GM12878 (cell line): ENCODE data around the gene RFX5. TPM values are rescaled to one million over a fixed set of nuclear protein-coding genes. Genes with fewer than 3 reads are reported as not detected.

Experiments
- ATAC-seq: fragments of 200-7000 bp; cut with Tn5 transposase; 3 replicates; pipeline ENCODE4 v1.9.1; 2020; ENCODE audit warnings: mild to moderate bottlenecking, moderate library complexity
- BruUV-seq: library from RNA; stranded (reverse); fragments of 400-500 nt; replicated peaks from 2 replicates; lab custom pipeline; 2021; lab: Mats Ljungman, UMichigan
- CTCF ChIA-PET: fragments of 300-600 bp; sonication (Branson Sonifier 250); formaldehyde crosslinking; extraction: SDS; loops from one replicate; lab custom pipeline; 2021; ENCODE audit warnings: inconsistent platforms; lab: Yijun Ruan, JAX
- POLR2A ChIA-PET: fragments of 350-600 bp; formaldehyde crosslinking; extraction: SDS; loops from one replicate; lab custom pipeline; 2021; ENCODE audit warnings: inconsistent platforms; lab: Charles Lee
- RAD21 ChIA-PET: fragments of 300-600 bp; sonication (Branson Sonifier 250); formaldehyde crosslinking; loops from one replicate; lab custom pipeline; 2023; ENCODE audit warnings: antibody characterized with exemption; ENCODE audit not compliant: unreplicated experiment; lab: Charles Lee
- SMC1A ChIA-PET: fragments of 300-600 bp; sonication (Branson Sonifier 250); formaldehyde crosslinking; loops from one replicate; lab custom pipeline; 2023; ENCODE audit not compliant: unreplicated experiment, uncharacterized antibody; lab: Charles Lee
- DNase-seq: peaks from one replicate; pipeline ENCODE4 v3.0.0-alpha.2; 2011; ENCODE audit warnings: low read depth, low spot score
- FAIRE-seq: peaks from 3 replicates; lab custom pipeline; 2011; peaks lifted over from hg19 to GRCh38; lab: Jason Lieb, UNC
- H2AFZ ChIP-seq: 2 replicates; pipeline ENCODE4 v1.6.0; 2011; ENCODE audit warnings: low read depth, low read length, control low read depth; ENCODE audit not compliant: control insufficient read depth
- H3K27ac ChIP-seq: 2 replicates; pipeline ENCODE4 v1.5.1; 2011; ENCODE audit warnings: control low read depth; ENCODE audit not compliant: control insufficient read depth, insufficient read depth
- H3K27me3 ChIP-seq, 2 experiments: replicated peaks in 1 of 2; 2 replicates each; pipeline versions ENCODE4 v1.6.0 to v1.6.1; 2011; ENCODE audit warnings: low read length in 1 of 2; ENCODE audit not compliant: control insufficient read depth in 2 of 2, insufficient read depth in 2 of 2
- H3K36me3 ChIP-seq, 2 experiments: 2 replicates each; pipeline ENCODE4 v1.5.1; 2011; ENCODE audit warnings: low read length in 1 of 2; ENCODE audit not compliant: control insufficient read depth in 2 of 2, insufficient read depth in 2 of 2
- H3K4me1 ChIP-seq: 2 replicates; pipeline ENCODE4 v1.6.1; 2011; ENCODE audit warnings: mild to moderate bottlenecking, low read length, moderate library complexity, mixed read lengths; ENCODE audit not compliant: control insufficient read depth, insufficient read depth
- H3K4me2 ChIP-seq: 2 replicates; pipeline ENCODE4 v1.6.0; 2011; ENCODE audit warnings: control low read depth; ENCODE audit not compliant: control insufficient read depth, insufficient read depth
- H3K4me3 ChIP-seq: fragments of 200-600 bp; sonication (generic); 2 replicates; pipeline ENCODE4 v1.5.1; 2016
- H3K79me2 ChIP-seq: 2 replicates; pipeline ENCODE4 v1.6.0; 2011; ENCODE audit warnings: low read length; ENCODE audit not compliant: control insufficient read depth, insufficient read depth
- H3K9ac ChIP-seq: 2 replicates; pipeline ENCODE4 v1.8.0; 2011; ENCODE audit warnings: low read length, control low read depth, mixed read lengths; ENCODE audit not compliant: control insufficient read depth, insufficient read depth
- H3K9me3 ChIP-seq: replicated peaks from 3 replicates; pipeline ENCODE4 v1.5.1; 2011; ENCODE audit warnings: mild to moderate bottlenecking, low read length; ENCODE audit not compliant: control insufficient read depth, insufficient read depth
- H4K20me1 ChIP-seq: 2 replicates; pipeline ENCODE4 v1.6.0; 2011; ENCODE audit not compliant: control insufficient read depth, insufficient read depth
- ASH2L ChIP-seq: fragments of 300-600, 200-600 bp; sonication (generic); IDR thresholded peaks from 2 replicates; pipeline ENCODE4 v1.6.1; 2017; ENCODE audit warnings: low read depth, mild to moderate bottlenecking, borderline replicate concordance
- BCL3 ChIP-seq: IDR thresholded peaks from 2 replicates; pipeline ENCODE4 v1.6.1; 2011; ENCODE audit warnings: borderline replicate concordance, low read depth, mild to moderate bottlenecking, moderate library complexity, low read length; ENCODE audit not compliant: insufficient read depth, poor library complexity, severe bottlenecking
- DPF2 ChIP-seq: fragments of 450-650 bp; IDR thresholded peaks from 2 replicates; pipeline ENCODE4 v1.6.1; 2017; ENCODE audit warnings: mild to moderate bottlenecking
- ELK1 ChIP-seq: IDR thresholded peaks from 2 replicates; pipeline ENCODE4 v1.6.1; 2012; ENCODE audit warnings: low read depth, low read length, improper control_type of control experiment
- FOS ChIP-seq: IDR thresholded peaks from 3 replicates; pipeline ENCODE4 v1.6.1; 2011; ENCODE audit warnings: borderline replicate concordance; ENCODE audit not compliant: insufficient read length; ENCODE audit errors: extremely low read depth
- GATAD2B ChIP-seq: fragments of 450-650 bp; conservative IDR thresholded peaks from 2 replicates; pipeline ENCODE4 v1.6.1; 2017; ENCODE audit warnings: low read depth, mild to moderate bottlenecking, moderate library complexity
- NR2C1 ChIP-seq: fragments of 450-650 bp; IDR thresholded peaks from 2 replicates; pipeline ENCODE4 v1.6.1; 2017; ENCODE audit warnings: antibody characterized with exemption, mild to moderate bottlenecking, moderate library complexity
- POLR2AphosphoS5 ChIP-seq: IDR thresholded peaks from 2 replicates; pipeline ENCODE4 v1.6.1; 2011; ENCODE audit warnings: mild to moderate bottlenecking, low read length, inconsistent platforms
- SPI1 ChIP-seq: IDR thresholded peaks from 2 replicates; pipeline ENCODE4 v1.6.1; 2011; ENCODE audit warnings: low read depth, mild to moderate bottlenecking, low read length, moderate library complexity, borderline replicate concordance; ENCODE audit not compliant: insufficient read depth
- STAT1 ChIP-seq: fragments of 450-650 bp; conservative IDR thresholded peaks from 2 replicates; pipeline ENCODE4 v1.6.1; 2014; ENCODE audit warnings: antibody characterized with exemption, mild to moderate bottlenecking
- TCF3 ChIP-seq: IDR thresholded peaks from 2 replicates; pipeline ENCODE4 v1.6.1; 2012; ENCODE audit warnings: low read depth, mild to moderate bottlenecking, low read length, borderline replicate concordance; ENCODE audit not compliant: insufficient read depth
- WGBS: methylation state at CpG from one replicate; pipeline ENCODE4 v1.1.6; 2016; ENCODE audit warnings: low lambda C conversion rate; ENCODE audit not compliant: insufficient replicate concordance, insufficient coverage; ENCODE audit errors: missing lambda C conversion rate; 5-methylcytosine and 5-hydroxymethylcytosine counted together
- in situ Hi-C: fragments of 300-500 bp; cut with MboI; formaldehyde crosslinking; loops from 9 replicates; pipeline ENCODE4 v1.14.3; 2018; ENCODE audit warnings: mixed read lengths
- intact Hi-C: fragments of 100-400 bp; cut with micrococcal nuclease; formaldehyde crosslinking; loops from one replicate; pipeline ENCODE4 v1.14.2; 2022; ENCODE audit not compliant: unreplicated experiment
- polyA plus RNA-seq, 11 experiments: library from polyadenylated mRNA; depleted of rRNA in 4 of 11; unstranded in 6 of 11; stranded (reverse) in 5 of 11; fragments of >200 nt; fragmentation: Nextera tagmentation in 4 of 11; fragmentation: Illumina TruSeq in 1 of 11; extraction: Ambion mirVana in 4 of 11; extraction: Trizol in 1 of 11; gene quantifications; 1 replicate in 1 of 11; 2 replicates in 10 of 11; pipeline versions ENCODE4 v1.2.1 to v1.2.3, GENCODE V29; 2011 to 2016; ENCODE audit warnings: inconsistent platforms in 2 of 11, missing spikeins in 2 of 11, low read depth in 1 of 11
- total RNA-seq, 4 experiments: library from RNA; depleted of rRNA in 3 of 4; stranded (reverse); fragments of >200 nt in 3 of 4; fragmentation: Illumina TruSeq in 1 of 4; extraction: Trizol in 1 of 4; gene quantifications; 2 replicates each; pipeline versions ENCODE4 v1.2.1 to v1.2.3, GENCODE V29; 2013 to 2021

RFX5 gene
- total and polyA plus RNA-seq, 10 of the 15 experiments (the other 5 are each of a cell fraction or from before 2014, with no cell fraction given) = 14.1 to 198 (median 124) TPM

GRCh38 chr1:151361883-151362282, 14.8 kb upstream of the RFX5 start (continued):
- TF ChIP-seq GATAD2B (no peak), ASH2L (no peak), TCF3 (no peak), ELK1 (no peak), DPF2 (no peak)

- RAD21 ChIA-PET = no interaction called here
- FAIRE-seq = no peak
- H2AFZ ChIP-seq = no peak overlapping the region
Measured at GRCh38 chr1:151356696-151357095, 9.6 kb upstream of the RFX5 start.

More at GRCh38 chr1:151356696-151357095, 9.6 kb upstream of the RFX5 start:
- TF ChIP-seq FOS (no peak), POLR2AphosphoS5 (no peak), NR2C1 (no peak), BCL3 (no peak), STAT1 (no peak), SPI1 (peak; percentile 15; the same call in 1 of the 2 replicates)
- Histone ChIP-seq H3K4me3 (no peak overlapping the region), H3K27ac (no peak overlapping the region), H4K20me1 (no peaks in the 10 kb centered on the region), H3K79me2 (no peaks in the 10 kb centered on the region), H3K4me1 (no peaks in the 10 kb centered on the region), H3K27me3 (no peaks in the 10 kb centered on the region), H3K9me3 (no peaks in the 10 kb centered on the region; the same call in 2 of the 3 replicates), H3K36me3 (no peaks in the 10 kb centered on the region), H3K9ac (no peak overlapping the region), H3K4me2 (no peak overlapping the region)
- DNase-seq (no peak), ATAC-seq (no peak)
- 57% methylated on average over 2 of the region's 2 CpGs for WGBS
- ChIA-PET CTCF (interaction anchor here (2.3 to 4.1 kb wide), 2 partner anchors 16 to 29 kb away, joined by 9 to 18 read pairs; partner anchors contain the start of gene PI4KB), SMC1A (interaction anchor here (1.0 kb wide), 1 partner anchor 24 kb away, joined by 3 read pairs; no protein-coding TSS in a partner anchor), POLR2A (interaction anchor here (1.1 kb wide), 1 partner anchor 16 kb away, joined by 3 read pairs; no protein-coding TSS in a partner anchor)
- in situ Hi-C loops (no loop called here), intact Hi-C loops (no loop called here)
- BruUV-seq = no TSS peak
